Measurements from ENCODE around the gene OTULIN. TPM values are rescaled to one million over a fixed set of nuclear protein-coding genes. Genes with fewer than 3 reads are reported as not detected.

OTULIN gene
- total and polyA plus RNA-seq, 2 of the 8 experiments (the other 6 are each of a cell fraction or from before 2014, with no cell fraction given), result 5.2 to 34.8 TPM

- no peak overlapping the region for H2AFZ ChIP-seq (ENCODE audit: low read length)
- no peak overlapping the region for H3K9ac ChIP-seq (replicated peaks in 1 of 4; ENCODE audit: extremely low read depth in 1 of 4, low read depth in 3 of 4, low read length in 3 of 4)
- H3K4me3 ChIP-seq (ENCODE audit: extremely low read depth in 1 of 4, insufficient read depth in 2 of 4, low read depth in 3 of 4, low read length in 4 of 4), result no peak overlapping the region
- CTCF ChIA-PET (ENCODE audit: partially characterized antibody), result interaction anchor here (1.0 to 1.6 kb wide), 3 partner anchors 15 to 21 kb away, joined by 3 to 8 read pairs (median 4); no protein-coding TSS in a partner anchor
- H3K4ac ChIP-seq (replicated peaks; ENCODE audit: insufficient read length, low read depth, low read length), result no peak overlapping the region
- no peak overlapping the region for H3K4me2 ChIP-seq (ENCODE audit: insufficient read depth in 1 of 2, low read depth in 2 of 2, low read length in 2 of 2)
- POLR2A ChIA-PET (ENCODE audit: partially characterized antibody), result interaction anchor here (1.3 kb wide), 1 partner anchor 21 kb away, joined by 3 read pairs; no protein-coding TSS in a partner anchor
- peaks cover 0 to 2% of the 10 kb centered on the region in 2 experiments for H4K20me1 ChIP-seq (replicated peaks in 1 of 2; ENCODE audit: control insufficient read depth in 1 of 2, insufficient read depth in 2 of 2, low read length in 2 of 2)
- no peak overlapping the region for H2BK5ac ChIP-seq (ENCODE audit: low read depth, low read length)
- H3K56ac ChIP-seq (replicated peaks; ENCODE audit: insufficient read length, low read depth, low read length), result no peak overlapping the region
- no peak for DNase-seq (ENCODE audit: low read depth in 1 of 2, low spot score in 2 of 2)
- H3K18ac ChIP-seq (ENCODE audit: extremely low read depth, low read length), result no peak overlapping the region
- H3K4me1 ChIP-seq (replicated peaks in 1 of 4; ENCODE audit: control insufficient read depth in 3 of 4, insufficient read depth in 4 of 4, low read length in 3 of 4), result no peaks in the 10 kb centered on the region
- H3K79me2 ChIP-seq (ENCODE audit: control insufficient read depth in 1 of 2, insufficient read depth in 2 of 2, low read length in 2 of 2), result no peaks in the 10 kb centered on the region
- FAIRE-seq, result no peak
- no peak overlapping the region for H4K8ac ChIP-seq (ENCODE audit: extremely low read depth, insufficient read depth, low read length)
- TF ChIP-seq KDM1A (IDR thresholded peaks at IDR 0.05; ENCODE audit: borderline replicate concordance, low read length) (no peak), SIX5 (IDR thresholded peaks at IDR 0.05; ENCODE audit: low read depth, low read length) (no peak), BCL11A (IDR thresholded peaks at IDR 0.05; ENCODE audit: low read depth in 2 of 2, low read length in 2 of 2) (no peak)
- H2BK120ac ChIP-seq (replicated peaks; ENCODE audit: low read depth, low read length), result no peak overlapping the region
- H3K23ac ChIP-seq (ENCODE audit: insufficient read length), result no peak overlapping the region
- H2BK15ac ChIP-seq (ENCODE audit: low read length), result no peak overlapping the region
- WGBS, 2 experiments (ENCODE audit: extremely low coverage in 1 of 2, insufficient coverage in 1 of 2, insufficient read length in 1 of 2, insufficient replicate concordance in 2 of 2, low coverage in 1 of 2, low lambda C conversion rate in 2 of 2, missing lambda C conversion rate in 1 of 2), result 93% methylated on average over 8 of the region's 8 CpGs; no CpG with 5 or more reads in 1 of the 2 experiments
- no peaks in the 10 kb centered on the region for H3K23me2 ChIP-seq (ENCODE audit: low read depth, low read length)
- H3K14ac ChIP-seq (ENCODE audit: insufficient read length), result no peak overlapping the region
- H4K5ac ChIP-seq (ENCODE audit: insufficient read length, low read depth, low read length), result no peak overlapping the region
- peaks cover 0 to 3% (median under 1%) of the 10 kb centered on the region in 4 experiments; a peak in 2 of 8 replicates for H3K36me3 ChIP-seq (ENCODE audit: control insufficient read depth in 2 of 4, insufficient read depth in 4 of 4, low read length in 3 of 4)
- peaks cover 0 to 3% (median under 1%) of the 10 kb centered on the region in 4 experiments; a peak in 2 of 7 replicates for H3K27me3 ChIP-seq (replicated peaks in 1 of 4; ENCODE audit: control insufficient read depth in 3 of 4, extremely low read depth in 1 of 4, insufficient read depth in 3 of 4, low read length in 3 of 4)
- no peak overlapping the region for H2BK20ac ChIP-seq (ENCODE audit: low read length)
- H4K91ac ChIP-seq (replicated peaks; ENCODE audit: insufficient read length, low read length), result no peak overlapping the region
- H3K9me3 ChIP-seq (ENCODE audit: insufficient read depth in 2 of 2, low read depth in 1 of 2, low read length in 1 of 2), result no peaks in the 10 kb centered on the region
- no peak overlapping the region for H2BK12ac ChIP-seq (ENCODE audit: low read depth, low read length)
- H3K27ac ChIP-seq (ENCODE audit: low read depth, low read length), result no peak overlapping the region
- no peaks in the 10 kb centered on the region; the same call in 1 of the 2 replicates for H3K79me1 ChIP-seq (ENCODE audit: low read depth, low read length)
- H2AK5ac ChIP-seq (ENCODE audit: low read depth, low read length), result no peak overlapping the region
These were observed 41.0 kb downstream of the OTULIN start for GRCh38 chr5:14705556-14705955.
